GM23338 (cell line): ENCODE measurements around the gene PGP. TPM values are rescaled to one million over a fixed set of nuclear protein-coding genes. Genes with fewer than 3 reads are reported as not detected.

ENCODE experiments used
- ATAC-seq: fragments of 200-7000 bp; cut with Tn5 transposase; 3 replicates; pipeline ENCODE4 v1.9.1; 2020
- DNase-seq: peaks from one replicate; pipeline ENCODE4 v3.0.0-alpha.2; 2015; ENCODE audit warnings: low spot score
- H2AFZ ChIP-seq: fragments of 200-600 bp; sonication (generic); 2 replicates; pipeline ENCODE4 v1.8.0; 2016; ENCODE audit warnings: antibody characterized with exemption, mild to moderate bottlenecking, moderate library complexity
- H3F3A ChIP-seq: fragments of 200-600 bp; sonication (generic); replicated peaks from 2 replicates; pipeline ENCODE4 v1.8.0; 2017; ENCODE audit warnings: antibody characterized with exemption, mixed run types, low read depth
- H3K27ac ChIP-seq: fragments of 200-600 bp; sonication (generic); 2 replicates; pipeline ENCODE4 v1.6.1; 2016; ENCODE audit warnings: low read depth
- H3K27me3 ChIP-seq: fragments of 200-600 bp; sonication (generic); 2 replicates; pipeline ENCODE4 v1.8.0; 2016; ENCODE audit warnings: mild to moderate bottlenecking, mixed run types, moderate library complexity; ENCODE audit not compliant: insufficient read depth
- H3K36me3 ChIP-seq: fragments of 200-600 bp; sonication (generic); 2 replicates; pipeline ENCODE4 v1.8.0; 2016; ENCODE audit warnings: mild to moderate bottlenecking; ENCODE audit not compliant: insufficient read depth
- H3K4me1 ChIP-seq: fragments of 200-600 bp; sonication (generic); 2 replicates; pipeline ENCODE4 v1.8.0; 2016; ENCODE audit warnings: mild to moderate bottlenecking, moderate library complexity; ENCODE audit not compliant: insufficient read depth
- H3K4me2 ChIP-seq: fragments of 200-600 bp; sonication (generic); 2 replicates; pipeline ENCODE4 v1.7.1; 2017; ENCODE audit warnings: mixed run types
- H3K4me3 ChIP-seq: fragments of 200-600 bp; sonication (generic); 2 replicates; pipeline ENCODE4 v1.6.1; 2016; ENCODE audit warnings: mixed run types
- H3K79me2 ChIP-seq: fragments of 200-600 bp; sonication (generic); replicated peaks from 2 replicates; pipeline ENCODE4 v1.8.0; 2017; ENCODE audit warnings: mild to moderate bottlenecking; ENCODE audit not compliant: insufficient read depth
- H3K9me2 ChIP-seq: fragments of 200-600 bp; sonication (generic); 2 replicates; pipeline ENCODE4 v1.8.0; 2017; ENCODE audit not compliant: insufficient read depth
- H4K20me1 ChIP-seq: fragments of 200-600 bp; sonication (generic); replicated peaks from 2 replicates; pipeline ENCODE4 v1.8.0; 2017; ENCODE audit warnings: mild to moderate bottlenecking; ENCODE audit not compliant: insufficient read depth
- H3K27ac Mint-ChIP-seq: 2 replicates; pipeline ENCODE4 v1.8.0; 2020; ENCODE audit warnings: inconsistent platforms, mild to moderate bottlenecking, moderate library complexity, mixed read lengths
- H3K27me3 Mint-ChIP-seq: 3 replicates; pipeline ENCODE4 v1.8.0; 2022; ENCODE audit warnings: low read depth, mild to moderate bottlenecking, moderate library complexity, mixed read lengths, inconsistent platforms; ENCODE audit not compliant: insufficient read depth, poor library complexity
- H3K36me3 Mint-ChIP-seq: 3 replicates; pipeline ENCODE4 v1.8.0; 2021; ENCODE audit warnings: low read depth, mild to moderate bottlenecking, inconsistent platforms, moderate library complexity, mixed read lengths
- H3K4me1 Mint-ChIP-seq: 3 replicates; pipeline ENCODE4 v1.8.0; 2020; ENCODE audit warnings: mild to moderate bottlenecking, inconsistent platforms, mixed read lengths
- H3K4me3 Mint-ChIP-seq: 3 replicates; pipeline ENCODE4 v1.8.0; 2021; ENCODE audit warnings: moderate library complexity, mild to moderate bottlenecking, inconsistent platforms, mixed read lengths
- H3K9me3 Mint-ChIP-seq: 3 replicates; pipeline ENCODE4 v1.8.0; 2020; ENCODE audit warnings: moderate library complexity, mild to moderate bottlenecking, inconsistent platforms, mixed read lengths
- POLR2AphosphoS5 ChIP-seq: IDR thresholded peaks from 2 replicates; pipeline ENCODE4 v1.6.1; 2016; ENCODE audit warnings: antibody characterized with exemption, low read depth
- STAT1 ChIP-seq: IDR thresholded peaks from one replicate; pipeline ENCODE4 v1.6.1; 2016; ENCODE audit warnings: antibody characterized with exemption; ENCODE audit not compliant: unreplicated experiment
- polyA plus RNA-seq: library from polyadenylated mRNA; unstranded; fragments of >200 nt; fragmentation: Nextera tagmentation; extraction: Ambion mirVana; gene quantifications from 2 replicates; pipeline ENCODE4 v1.2.1, GENCODE V29; 2016
- total RNA-seq: library from RNA; depleted of rRNA; stranded (reverse); fragments of >200 nt; shearing (Covaris generic); gene quantifications from 2 replicates; pipeline ENCODE4 v1.2.3, GENCODE V29; 2014
- TF ChIP-seq, protein P1 (sequence below): fragments of 250-450 bp; sonication (Bioruptor Pico); IDR thresholded peaks from 2 replicates; pipeline ENCODE4 v1.5.0; 2020; ENCODE audit warnings: mild to moderate bottlenecking, moderate library complexity

Gene PGP
- total and polyA plus RNA-seq, 2 experiments from 2014 or later = 44.4 to 80.3 TPM

DNA sequence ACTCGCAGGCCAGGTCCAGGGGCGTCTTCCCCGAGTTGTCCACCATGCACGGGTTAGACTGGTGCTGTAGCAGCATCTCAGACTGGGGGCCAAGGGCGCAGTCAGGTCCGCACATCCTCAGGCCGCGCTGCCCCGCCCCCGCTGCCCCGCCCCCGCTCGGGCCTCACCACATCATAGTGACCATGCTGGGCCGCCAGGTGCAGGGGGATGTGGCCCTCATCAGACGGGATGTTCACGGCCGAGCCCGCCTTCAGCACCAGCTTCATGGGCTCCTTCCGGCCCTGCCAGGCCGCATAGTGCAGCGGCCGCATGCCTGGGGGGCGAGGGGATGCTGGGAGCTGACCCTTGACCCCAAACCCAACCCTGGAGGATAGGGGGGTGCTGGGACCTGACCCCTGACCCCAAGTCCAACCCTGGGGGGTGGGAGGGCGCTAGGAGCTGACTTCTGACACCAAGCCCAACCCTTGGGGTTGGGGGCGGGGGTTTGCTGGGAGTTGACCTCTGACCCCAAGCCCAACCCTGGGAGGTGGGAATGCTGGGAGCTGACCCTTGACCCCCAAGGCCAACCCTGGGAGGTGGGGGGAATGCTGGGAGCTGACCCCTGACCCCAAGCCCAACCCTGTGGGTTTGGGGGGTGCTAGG is 25.3 kb downstream of the PGP start:
- DNase-seq (no peak), ATAC-seq (peak; percentile 18)
- no peaks in the 10 kb centered on the region for H3K9me2 ChIP-seq
- H3F3A ChIP-seq = 0 out of 2 replicates have a peak, but pooled peaks cover 2% of the 10 kb centered on the region
- H4K20me1 ChIP-seq = no peaks in the 10 kb centered on the region
- no peaks in the 10 kb centered on the region for H3K27me3 ChIP-seq
- Mint-ChIP-seq H3K36me3 (no peaks in the 10 kb centered on the region), H3K9me3 (no peaks in the 10 kb centered on the region), H3K4me3 (no peak overlapping the region), H3K27ac (no peak overlapping the region), H3K4me1 (no peaks in the 10 kb centered on the region), H3K27me3 (peaks cover 9% of the 10 kb centered on the region)
- no peaks in the 10 kb centered on the region for H3K4me1 ChIP-seq
- no peak overlapping the region for H3K4me3 ChIP-seq
- H3K27ac ChIP-seq = no peak overlapping the region
- H3K36me3 ChIP-seq = no peaks in the 10 kb centered on the region
- H3K4me2 ChIP-seq = no peak overlapping the region
- TF ChIP-seq STAT1 = no peak
- TF ChIP-seq POLR2AphosphoS5 = no peak
- TF ChIP-seq, protein P1, sequence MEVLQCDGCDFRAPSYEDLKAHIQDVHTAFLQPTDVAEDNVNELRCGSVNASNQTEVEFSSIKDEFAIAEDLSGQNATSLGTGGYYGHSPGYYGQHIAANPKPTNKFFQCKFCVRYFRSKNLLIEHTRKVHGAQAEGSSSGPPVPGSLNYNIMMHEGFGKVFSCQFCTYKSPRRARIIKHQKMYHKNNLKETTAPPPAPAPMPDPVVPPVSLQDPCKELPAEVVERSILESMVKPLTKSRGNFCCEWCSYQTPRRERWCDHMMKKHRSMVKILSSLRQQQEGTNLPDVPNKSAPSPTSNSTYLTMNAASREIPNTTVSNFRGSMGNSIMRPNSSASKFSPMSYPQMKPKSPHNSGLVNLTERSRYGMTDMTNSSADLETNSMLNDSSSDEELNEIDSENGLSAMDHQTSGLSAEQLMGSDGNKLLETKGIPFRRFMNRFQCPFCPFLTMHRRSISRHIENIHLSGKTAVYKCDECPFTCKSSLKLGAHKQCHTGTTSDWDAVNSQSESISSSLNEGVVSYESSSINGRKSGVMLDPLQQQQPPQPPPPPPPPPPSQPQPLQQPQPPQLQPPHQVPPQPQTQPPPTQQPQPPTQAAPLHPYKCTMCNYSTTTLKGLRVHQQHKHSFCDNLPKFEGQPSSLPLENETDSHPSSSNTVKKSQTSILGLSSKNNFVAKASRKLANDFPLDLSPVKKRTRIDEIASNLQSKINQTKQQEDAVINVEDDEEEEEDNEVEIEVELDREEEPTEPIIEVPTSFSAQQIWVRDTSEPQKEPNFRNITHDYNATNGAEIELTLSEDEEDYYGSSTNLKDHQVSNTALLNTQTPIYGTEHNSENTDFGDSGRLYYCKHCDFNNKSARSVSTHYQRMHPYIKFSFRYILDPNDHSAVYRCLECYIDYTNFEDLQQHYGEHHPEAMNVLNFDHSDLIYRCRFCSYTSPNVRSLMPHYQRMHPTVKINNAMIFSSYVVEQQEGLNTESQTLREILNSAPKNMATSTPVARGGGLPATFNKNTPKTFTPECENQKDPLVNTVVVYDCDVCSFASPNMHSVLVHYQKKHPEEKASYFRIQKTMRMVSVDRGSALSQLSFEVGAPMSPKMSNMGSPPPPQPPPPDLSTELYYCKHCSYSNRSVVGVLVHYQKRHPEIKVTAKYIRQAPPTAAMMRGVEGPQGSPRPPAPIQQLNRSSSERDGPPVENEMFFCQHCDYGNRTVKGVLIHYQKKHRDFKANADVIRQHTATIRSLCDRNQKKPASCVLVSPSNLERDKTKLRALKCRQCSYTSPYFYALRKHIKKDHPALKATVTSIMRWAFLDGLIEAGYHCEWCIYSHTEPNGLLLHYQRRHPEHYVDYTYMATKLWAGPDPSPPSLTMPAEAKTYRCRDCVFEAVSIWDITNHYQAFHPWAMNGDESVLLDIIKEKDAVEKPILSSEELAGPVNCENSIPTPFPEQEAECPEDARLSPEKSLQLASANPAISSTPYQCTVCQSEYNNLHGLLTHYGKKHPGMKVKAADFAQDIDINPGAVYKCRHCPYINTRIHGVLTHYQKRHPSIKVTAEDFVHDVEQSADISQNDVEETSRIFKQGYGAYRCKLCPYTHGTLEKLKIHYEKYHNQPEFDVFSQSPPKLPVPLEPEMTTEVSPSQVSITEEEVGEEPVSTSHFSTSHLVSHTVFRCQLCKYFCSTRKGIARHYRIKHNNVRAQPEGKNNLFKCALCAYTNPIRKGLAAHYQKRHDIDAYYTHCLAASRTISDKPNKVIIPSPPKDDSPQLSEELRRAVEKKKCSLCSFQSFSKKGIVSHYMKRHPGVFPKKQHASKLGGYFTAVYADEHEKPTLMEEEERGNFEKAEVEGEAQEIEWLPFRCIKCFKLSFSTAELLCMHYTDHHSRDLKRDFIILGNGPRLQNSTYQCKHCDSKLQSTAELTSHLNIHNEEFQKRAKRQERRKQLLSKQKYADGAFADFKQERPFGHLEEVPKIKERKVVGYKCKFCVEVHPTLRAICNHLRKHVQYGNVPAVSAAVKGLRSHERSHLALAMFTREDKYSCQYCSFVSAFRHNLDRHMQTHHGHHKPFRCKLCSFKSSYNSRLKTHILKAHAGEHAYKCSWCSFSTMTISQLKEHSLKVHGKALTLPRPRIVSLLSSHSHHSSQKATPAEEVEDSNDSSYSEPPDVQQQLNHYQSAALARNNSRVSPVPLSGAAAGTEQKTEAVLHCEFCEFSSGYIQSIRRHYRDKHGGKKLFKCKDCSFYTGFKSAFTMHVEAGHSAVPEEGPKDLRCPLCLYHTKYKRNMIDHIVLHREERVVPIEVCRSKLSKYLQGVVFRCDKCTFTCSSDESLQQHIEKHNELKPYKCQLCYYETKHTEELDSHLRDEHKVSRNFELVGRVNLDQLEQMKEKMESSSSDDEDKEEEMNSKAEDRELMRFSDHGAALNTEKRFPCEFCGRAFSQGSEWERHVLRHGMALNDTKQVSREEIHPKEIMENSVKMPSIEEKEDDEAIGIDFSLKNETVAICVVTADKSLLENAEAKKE (CRISPR knock-in tag) = no peak
- no peak overlapping the region for H2AFZ ChIP-seq
- no peaks in the 10 kb centered on the region for H3K79me2 ChIP-seq

DNA sequence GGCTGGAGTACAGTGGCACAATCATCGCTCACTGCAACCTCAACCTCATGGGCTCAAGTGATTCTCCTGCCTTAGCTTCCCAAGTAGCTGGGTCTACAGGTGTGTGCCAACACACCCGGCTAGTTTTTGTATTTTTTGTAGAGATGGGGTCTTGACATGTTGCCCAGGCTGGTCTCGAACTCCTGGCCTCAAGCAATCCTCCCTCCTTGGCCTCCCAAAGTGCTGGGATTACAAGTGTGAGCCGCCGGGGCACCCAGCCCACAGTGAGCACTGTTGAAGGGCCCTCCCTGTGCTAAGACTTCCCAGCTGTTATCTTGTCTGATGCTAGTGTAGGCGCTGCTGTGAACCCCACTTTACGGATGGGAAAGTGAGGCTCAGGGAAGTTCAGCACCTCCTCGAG is 26.2 kb downstream of the PGP start:
- no peak overlapping the region for H3K4me3 Mint-ChIP-seq
- no peaks in the 10 kb centered on the region for H3K27me3 ChIP-seq
- no peaks in the 10 kb centered on the region for H3K4me1 ChIP-seq
- H3K79me2 ChIP-seq = no peaks in the 10 kb centered on the region
- no peaks in the 10 kb centered on the region for H3K4me1 Mint-ChIP-seq
- no peak overlapping the region for H2AFZ ChIP-seq
- H3K36me3 ChIP-seq = no peaks in the 10 kb centered on the region
- H3K27me3 Mint-ChIP-seq = peaks cover 13% of the 10 kb centered on the region
- ATAC-seq = no peak
- no peaks in the 10 kb centered on the region for H3K36me3 Mint-ChIP-seq
- no peak overlapping the region for H3K4me3 ChIP-seq
- H3K27ac Mint-ChIP-seq = no peak overlapping the region
- no peak overlapping the region for H3K4me2 ChIP-seq
- DNase-seq = no peak
- no peaks in the 10 kb centered on the region for H3K9me3 Mint-ChIP-seq
- no peaks in the 10 kb centered on the region for H4K20me1 ChIP-seq
- H3K27ac ChIP-seq = no peak overlapping the region
- no peaks in the 10 kb centered on the region for H3K9me2 ChIP-seq
- H3F3A ChIP-seq = 0 out of 2 replicates have a peak, but pooled peaks cover 2% of the 10 kb centered on the region
- TF ChIP-seq, protein P1 (CRISPR knock-in tag) = no peak
